ENCODE results near the gene ARL13B.
"Not testable (repeated sequence)": the region's sequence is repeated elsewhere in the genome, so short reads cannot be mapped to it uniquely, and the experiment has no call there.

ARL13B gene

DNA sequence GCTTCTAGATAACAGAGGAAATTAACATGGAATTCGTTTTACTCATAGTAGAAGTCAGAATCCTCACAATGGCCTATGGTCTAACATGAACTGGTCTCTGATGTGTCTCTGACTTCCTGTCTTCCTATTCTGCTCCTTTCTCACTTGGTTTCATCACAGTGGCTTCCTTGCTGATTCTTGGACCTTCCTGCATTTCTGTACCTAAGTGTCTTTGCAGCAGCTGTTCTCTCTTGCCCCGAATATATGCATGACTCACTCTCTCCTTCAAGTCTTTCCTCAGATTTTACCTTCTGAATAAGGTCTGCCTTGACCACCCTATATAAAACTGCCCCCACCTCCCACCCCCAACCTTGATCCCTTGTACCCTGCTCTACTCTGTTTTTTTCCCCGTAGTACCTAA is 14.1 kb downstream of the ARL13B start:
- DNase-seq (ENCODE audit: low read depth in 2 of 2): no peak

DNA sequence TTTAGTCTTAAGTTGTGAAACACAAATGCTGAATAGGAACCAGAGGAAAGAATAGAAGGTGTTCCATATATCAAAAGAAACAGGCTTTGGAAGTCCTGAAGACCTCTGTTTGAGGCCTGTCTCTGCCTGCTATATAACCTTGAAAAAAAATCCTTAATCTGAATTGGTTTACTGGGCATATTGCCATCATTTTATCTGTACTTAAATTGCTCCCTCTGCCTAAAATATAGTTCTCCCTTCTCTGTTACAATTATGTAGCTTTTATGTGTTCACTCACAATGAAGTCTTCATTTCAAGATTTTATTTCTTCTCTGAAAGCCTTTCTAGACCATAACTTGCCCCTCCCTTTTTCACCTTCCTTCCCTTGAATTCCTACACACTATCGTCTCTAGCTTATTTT is 21.2 kb downstream of the ARL13B start:
- no peak for DNase-seq (ENCODE audit: low read depth in 2 of 2)

DNA sequence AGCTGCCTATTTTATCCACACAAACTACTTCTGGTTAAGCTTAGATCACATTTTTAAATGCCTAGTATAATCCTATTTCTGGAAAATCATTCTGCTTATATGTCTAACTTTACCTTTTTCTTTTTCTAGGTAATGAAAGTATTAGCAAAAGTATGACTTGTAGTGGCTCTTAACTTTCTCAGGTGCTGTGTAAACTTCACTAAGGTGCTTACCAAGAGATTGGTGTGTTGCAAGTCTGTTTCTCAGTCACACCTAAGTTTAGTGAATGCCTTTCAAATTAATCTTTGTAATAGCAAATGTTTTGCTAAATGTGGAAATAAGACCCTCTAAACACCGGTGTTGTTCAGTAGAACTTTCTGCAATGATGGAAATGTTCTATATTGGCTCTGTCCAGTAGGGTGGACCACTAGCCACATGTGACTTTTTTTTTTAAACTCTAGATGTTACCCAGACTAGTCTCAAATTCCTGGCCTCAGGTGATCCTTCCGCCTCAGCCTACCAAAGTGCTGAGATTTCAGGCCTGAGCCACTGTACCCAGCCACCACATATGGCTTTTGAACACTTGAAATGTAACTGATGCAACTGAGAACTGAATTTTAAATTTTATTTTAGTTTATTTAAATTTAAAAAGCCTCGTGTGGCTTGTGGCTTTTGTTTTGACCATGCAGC is 22.0 kb downstream of the ARL13B start:
- no peak for DNase-seq (ENCODE audit: low read depth in 2 of 2)

DNA sequence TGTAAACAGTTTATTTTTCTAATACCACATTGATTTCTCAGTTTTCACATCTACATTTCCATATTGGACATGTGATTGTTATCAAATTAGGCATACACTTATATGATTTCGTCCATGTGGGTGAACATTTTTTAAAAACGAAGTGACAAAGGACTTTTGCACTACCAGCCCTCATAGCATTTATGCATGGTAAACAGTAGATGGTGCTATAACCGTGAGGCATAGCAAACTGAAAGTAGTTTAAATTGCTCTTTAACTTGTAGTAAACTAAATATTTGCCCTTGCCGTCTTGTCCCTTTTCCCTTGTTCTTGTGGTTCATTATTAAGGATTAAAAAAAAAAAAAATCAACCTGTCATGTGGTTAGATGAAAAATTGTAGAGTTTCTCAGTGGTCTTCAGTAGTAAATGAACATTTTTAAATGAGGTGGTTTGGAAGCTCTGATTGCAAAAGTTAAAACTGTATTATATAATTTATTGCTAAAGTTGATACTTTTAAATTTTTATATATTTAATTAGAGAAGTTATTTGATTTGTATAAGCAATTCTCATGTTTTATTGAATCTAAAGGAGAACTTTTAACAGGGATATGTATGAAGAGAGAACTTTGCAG is 24.5 kb downstream of the ARL13B start:
- DNase-seq (ENCODE audit: low read depth in 2 of 2): no peak

DNA sequence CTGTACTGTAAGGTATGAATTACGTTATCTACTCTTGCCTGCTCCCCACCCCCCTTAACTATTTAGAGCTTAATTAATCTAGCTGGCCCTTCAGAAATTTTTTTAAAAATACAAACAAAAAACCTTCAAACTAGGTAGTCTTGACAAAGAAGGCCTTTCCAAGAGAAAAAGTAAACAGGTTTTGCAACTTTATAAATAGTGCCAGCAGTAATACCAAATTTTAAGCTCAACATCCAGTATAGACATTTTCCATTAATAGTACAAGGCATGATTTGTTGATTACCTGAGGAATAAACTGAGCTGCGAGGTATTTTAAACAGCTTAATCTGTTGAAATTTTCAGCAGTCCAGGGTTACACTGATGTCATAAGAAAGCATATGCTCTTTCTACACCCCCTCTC is 28.3 kb downstream of the ARL13B start:
- DNase-seq (ENCODE audit: low read depth in 2 of 2): no peak

DNA sequence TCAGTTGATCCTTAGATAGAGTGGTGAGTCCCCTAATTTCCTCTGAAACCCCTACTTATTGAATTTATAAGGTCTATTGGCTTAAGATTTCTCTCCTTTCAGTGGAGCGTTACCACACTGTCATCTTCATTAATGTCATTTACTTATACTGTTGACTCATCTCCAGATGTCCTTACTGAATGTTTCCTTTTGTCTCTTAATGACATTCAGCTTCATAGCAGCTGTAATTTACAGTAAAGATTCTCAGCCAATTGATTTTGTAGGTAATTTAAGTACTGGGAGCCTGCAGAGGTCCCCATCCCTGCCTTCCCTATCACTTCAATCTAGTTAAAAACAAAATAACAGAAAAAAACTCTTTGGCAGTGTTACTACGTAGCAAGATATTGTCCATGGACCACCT is 29.7 kb downstream of the ARL13B start:
- DNase-seq (ENCODE audit: low read depth in 2 of 2): no peak

DNA sequence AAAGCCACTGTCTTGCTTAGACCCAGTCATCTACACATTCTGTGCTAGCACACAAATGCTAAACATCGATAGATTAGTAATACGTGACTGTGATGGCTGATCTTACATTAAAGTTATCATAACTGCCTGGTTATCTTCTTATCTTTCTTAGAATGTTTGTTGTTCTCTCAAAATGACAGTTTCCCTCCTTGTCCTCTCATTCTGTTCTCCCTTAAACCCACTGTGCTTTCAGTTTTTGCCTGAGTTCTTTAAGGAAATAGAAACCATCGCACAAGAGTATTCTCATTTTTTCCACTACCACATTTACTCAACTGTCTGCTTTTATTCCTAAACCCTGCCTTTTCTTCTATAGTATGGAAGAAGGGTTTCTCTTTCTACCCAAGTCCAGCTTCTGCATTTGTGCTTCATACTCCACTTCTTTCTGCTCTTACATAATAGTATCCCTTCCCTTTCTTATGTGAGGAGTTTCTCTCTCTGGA is 31.3 kb downstream of the ARL13B start:
- no peak for DNase-seq (ENCODE audit: low read depth in 2 of 2)

DNA sequence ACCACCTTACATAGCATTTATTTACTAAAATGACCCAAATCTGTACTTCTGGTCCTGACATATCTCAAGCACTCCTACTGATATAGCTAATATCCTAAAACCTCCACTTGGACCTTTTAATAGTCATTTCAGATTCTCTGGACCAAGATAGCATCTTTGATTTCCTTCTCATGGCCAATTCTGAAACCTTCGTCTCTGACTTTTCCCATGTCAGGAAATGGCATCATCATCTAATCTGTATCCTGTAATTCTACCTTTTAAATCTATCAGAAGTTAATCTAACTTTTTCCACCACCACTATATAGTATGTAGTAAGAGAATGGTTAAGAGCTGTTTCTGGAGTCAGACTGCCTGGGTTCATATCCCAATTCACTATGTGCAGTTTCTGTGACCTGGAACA is 32.2 kb downstream of the ARL13B start:
- DNase-seq (ENCODE audit: low read depth in 2 of 2): no peak

DNA sequence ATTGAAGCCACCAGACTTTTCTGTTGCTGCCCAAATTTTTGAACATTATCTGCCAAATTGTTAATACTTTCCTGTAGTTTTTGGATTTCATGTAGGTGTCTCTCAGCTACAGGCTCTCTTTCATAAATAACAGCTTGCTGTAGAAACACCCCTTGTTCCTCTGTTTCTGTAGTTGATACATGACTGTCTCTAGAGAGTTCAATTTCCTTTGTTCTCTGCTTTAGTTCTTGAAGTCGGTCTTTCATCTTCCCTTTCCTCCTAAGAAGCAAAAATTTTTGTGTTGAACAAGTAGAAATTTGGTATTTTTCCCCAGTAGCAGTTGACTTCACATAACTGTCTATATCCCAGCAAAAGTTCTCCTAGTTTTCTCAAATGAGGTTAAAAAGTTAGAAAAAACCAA is 35.1 kb downstream of the ARL13B start:
- no peak for DNase-seq (ENCODE audit: low read depth in 2 of 2)

DNA sequence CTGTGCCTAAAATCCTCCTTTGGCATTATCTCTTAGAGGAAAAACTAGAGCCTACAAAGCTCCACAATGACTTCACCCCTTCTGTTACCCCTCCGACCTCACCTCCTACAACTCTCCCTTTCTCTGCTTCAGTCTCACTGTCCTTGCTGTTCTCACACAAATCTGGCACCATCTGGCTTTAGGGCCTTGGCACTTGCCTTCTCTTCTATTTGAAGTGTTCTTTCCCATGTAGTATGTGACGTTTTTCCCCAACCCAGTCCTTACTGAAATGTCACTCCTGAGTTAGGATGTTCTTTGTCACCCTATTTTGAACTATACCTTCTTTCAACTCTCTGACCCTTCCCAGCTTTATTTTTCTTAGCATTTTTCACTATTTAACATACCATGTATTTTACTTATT is 39.7 kb downstream of the ARL13B start:
- no peak for DNase-seq (ENCODE audit: low read depth in 2 of 2)

DNA sequence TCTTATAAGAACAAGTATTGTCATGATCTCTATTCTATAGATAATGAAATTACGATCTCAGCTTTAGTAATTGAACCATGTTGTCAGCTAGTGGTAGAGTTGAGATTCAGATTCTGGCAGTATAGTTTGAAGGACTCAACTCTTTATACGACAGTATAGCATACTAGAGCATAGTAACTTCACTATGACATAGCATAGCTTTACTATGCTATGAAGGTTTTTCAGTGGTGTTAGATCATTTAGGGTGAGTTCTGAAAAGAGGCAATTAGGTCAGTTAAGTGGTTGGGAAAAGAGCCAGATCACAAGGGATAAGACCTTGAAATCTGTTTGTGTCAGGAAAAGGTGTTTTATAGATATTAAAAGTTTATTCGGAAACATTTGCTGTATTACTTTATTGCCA is 40.3 kb downstream of the ARL13B start:
- DNase-seq (ENCODE audit: low read depth in 2 of 2): no peak

DNA sequence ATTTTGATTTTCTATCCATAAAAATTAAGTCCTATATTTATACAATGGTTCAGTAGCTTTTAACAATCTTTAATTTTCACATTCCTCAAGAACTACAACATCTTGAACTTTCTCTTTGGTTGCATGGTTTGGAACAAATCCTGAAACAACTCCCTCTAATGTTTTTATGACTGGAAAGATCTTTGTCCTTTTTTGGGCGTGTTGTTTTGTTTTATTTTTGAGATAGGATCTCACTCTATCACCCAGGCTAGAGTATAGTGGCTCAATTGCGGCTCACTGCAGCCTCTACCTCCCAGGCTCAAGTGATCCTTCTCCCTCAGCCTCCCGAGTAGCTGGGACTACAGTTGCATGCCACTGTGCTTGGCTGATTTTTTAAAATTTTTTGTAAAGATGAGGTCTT is 44.4 kb downstream of the ARL13B start:
- DNase-seq (ENCODE audit: low read depth in 2 of 2): no peak

DNA sequence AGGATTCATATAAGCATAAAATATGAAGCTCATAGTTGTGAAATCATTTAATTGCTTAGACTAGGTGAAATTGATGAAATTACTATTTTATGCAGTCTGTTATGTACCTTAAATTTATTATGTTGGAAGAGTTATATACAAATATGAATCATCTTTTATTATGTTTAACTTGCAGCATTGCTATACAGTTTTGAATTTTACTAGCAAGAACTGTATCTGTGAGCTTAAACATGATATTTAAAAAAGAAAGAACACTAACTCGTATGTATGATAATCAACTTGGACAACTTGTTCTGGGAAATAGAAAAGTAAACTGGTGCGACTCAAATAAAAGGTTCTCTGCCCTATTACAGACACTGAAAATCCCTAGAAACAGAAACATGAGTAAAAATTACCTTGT is 46.7 kb downstream of the ARL13B start:
- no peak for DNase-seq (ENCODE audit: low read depth in 2 of 2)

DNA sequence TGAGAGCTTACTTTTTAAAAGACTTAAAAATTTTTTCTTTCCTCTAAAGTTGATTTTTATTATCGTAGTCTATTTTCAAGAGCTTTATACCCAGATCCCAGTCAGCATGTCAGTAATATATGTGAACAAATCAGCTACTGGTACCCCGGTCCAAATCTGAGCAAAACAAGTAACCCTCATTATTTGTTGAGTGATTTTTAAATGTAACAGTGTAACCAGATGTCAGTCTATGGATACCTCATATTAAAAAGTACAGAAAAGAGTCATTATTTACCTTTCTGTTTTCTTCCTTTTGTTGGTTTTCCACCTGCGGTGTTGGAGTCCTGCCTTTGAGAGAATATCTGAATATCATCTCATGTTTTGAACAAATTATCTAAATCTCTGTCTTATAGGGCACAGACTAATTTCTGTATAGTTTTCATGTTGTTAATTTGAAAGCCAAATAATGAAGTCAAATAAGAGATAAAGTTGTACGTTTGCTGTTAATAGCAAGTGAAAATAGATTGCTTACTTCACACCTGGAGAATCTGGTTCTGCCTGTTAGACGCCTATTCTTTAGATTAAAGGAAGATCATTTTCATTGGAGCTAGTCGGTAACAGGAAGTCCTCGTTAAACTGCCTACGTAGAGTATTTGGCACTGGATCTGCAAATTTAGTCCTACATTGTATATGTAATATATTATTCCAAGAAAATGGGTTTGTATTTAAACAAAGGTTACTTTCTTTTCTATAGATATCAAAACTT is 48.3 kb downstream of the ARL13B start, which contains the start of gene STX19:
Gene STX19, minus strand, starts transcription at position 505 of the 745 bp plus-strand sequence. CDS start 13,328 bp downstream, outside the sequence.
- no peak for DNase-seq (ENCODE audit: low read depth in 2 of 2)

DNA sequence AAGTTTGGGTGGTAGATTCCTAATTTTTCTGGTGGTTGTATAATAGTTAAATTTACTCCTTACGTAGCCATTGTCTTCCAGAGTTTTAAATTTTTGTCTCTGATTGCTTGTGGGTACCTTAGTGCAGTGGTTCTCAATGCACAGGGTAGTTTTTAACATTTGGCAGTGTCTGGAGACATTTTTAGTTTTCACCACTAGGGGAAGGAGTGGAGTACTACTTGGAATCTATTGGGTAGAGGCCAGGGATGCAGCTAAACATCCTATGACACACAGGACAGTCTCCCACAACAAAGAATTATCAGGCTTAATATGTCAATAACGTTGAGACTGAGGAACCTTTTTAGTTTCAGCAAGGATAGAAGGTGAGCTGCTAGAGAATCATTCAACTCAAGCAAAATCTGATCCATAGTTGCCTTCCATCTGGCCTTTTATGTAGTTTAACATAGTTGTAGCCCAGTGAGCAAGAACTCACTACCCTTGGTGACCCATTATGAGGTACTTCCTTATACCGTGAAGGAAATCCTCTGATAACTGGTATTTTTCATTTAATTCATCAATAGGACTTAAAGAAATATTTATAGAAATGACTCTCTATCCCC is 57.1 kb downstream of the ARL13B start:
- no peak for DNase-seq (ENCODE audit: low read depth in 2 of 2)

DNA sequence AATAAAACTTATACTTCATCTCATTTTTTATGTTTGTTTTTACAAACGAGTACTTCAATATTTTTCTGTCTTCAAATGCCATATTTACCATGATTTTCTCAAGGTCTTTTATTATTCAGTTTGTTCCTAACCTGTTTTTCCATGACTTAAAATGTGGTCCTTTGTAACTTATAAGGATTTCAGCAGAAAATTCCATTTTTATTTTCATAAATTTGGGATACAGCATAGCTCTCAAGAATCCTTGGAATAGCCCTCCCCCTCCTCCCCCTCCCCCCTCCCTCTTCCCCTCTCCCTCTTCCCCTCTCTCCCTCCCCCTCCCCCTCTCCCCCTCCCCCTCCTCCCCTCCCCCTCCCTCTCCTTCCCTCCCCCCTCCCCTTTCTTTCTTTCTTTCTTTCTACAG is 63.3 kb downstream of the ARL13B start:
- no peak for DNase-seq (ENCODE audit: low read depth in 2 of 2)

DNA sequence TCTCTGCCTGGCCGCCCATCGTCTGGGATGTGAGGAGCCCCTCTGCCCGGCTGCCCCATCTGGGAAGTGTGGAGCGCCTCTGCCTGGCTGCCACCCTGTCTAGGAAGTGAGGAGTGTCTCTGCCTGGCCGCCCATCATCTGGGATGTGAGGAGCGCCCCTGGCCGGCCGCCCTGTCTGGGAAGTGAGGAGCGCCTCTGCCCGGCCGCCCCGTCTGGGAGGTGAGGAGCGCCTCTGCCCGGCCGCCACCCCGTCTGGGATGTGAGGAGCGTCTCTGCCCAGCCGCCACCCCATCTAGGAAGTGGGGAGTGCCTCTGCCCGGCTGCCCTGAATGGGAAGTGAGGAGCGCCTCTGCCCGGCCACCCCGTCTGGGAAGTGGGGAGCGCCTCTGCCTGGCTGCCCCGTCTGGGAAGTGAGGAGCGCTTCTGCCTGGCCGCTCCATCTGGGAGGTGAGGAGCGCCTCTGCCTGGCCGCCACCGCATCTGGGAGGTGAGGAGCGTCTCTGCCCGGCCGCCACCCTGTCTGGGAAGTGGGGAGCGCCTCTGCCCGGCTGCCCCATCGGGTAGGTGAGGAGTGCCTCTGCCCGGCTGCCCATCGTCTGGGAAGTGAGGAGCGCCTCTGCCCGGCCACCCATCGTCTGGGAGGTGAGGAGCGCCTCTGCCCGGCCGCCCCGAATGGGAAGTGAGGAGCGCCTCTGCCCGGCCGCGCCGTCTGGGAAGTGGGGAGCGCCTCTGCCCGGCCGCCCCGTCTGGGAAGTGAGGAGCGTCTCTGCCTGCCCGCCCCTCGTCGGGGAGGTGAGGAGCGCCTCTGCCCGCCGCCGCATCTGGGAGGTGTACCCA is 64.4 kb downstream of the ARL13B start:
- DNase-seq (ENCODE audit: low read depth in 2 of 2): not testable (repeated sequence)

DNA sequence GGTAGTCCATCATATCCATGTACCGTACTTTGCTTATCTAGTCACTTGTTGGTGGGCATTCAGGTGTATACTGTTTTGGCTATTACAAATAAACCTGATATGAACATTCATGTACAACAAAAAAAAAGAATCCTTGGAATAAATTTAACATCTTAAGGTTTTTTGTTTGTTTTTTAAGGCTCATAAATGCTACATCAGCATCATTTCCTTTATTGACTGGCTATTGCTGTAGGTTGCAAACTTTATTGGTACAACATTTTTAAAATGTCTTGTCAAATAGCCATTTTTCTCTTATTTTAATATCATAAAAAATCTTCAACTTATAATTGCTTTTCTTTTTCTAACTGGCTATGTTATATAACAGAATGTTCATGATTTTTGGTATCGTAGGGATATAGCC is 66.6 kb downstream of the ARL13B start:
- no peak for DNase-seq (ENCODE audit: low read depth in 2 of 2)

DNA sequence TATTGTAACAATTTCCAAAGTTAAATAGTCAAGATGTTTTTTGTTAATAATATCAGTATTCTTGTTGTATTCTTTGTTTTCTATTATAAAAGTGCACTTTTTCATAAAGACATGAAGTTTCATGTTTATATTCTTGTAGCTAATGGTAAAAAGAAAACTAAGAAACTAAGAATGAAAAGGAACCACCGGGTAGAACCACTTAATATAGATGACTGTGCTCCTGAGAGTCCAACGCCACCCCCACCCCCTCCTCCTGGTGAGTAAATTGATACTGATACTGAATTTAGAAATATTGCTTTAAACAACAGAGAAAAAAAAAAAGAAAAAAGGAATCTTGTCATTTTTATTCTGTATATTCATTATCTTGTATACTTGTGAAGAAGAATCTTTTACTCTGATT is 69.3 kb downstream of the ARL13B start:
- no peak for DNase-seq (ENCODE audit: low read depth in 2 of 2)

DNA sequence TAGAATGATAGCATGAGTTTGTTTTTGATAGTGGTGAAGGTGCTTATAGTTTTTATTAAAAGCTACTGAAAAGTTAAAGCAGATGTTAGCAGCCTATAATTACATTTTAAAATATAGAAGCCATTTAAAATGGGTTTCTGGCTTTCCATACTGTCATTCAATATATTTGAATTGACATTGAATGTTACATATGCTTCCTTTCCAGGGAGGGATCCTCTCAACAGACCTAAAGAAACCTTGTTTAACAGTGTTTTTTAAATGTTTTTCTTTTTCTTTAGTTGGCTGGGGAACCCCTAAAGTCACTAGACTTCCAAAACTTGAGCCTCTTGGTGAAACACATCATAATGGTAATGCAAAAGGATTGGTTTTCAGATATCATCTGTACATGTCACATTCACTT is 70.6 kb downstream of the ARL13B start:
- DNase-seq (ENCODE audit: low read depth in 2 of 2): no peak

DNA sequence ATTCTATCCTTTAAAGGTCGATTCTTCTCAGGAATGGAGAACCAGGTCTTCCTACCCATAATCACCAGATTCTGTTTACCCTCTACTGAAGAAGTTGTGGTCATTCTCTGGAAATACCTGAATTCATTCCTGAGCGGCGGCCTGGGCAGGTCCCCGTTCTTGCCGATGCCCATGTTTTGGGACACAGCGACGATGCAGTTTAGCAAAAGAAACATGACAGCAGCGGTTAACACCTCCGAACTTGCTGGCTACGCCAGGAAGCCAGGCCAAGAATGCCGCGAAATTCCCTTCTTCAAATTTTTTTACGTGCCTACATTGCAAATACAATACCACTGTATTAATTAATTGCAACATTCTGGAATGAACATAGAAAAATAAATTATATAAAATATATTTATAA is 81.3 kb downstream of the ARL13B start:
- DNase-seq (ENCODE audit: low read depth in 2 of 2): no peak

Data from stimulated activated CD8-positive, alpha-beta memory T cell treated with anti-CD3 and anti-CD28 coated beads, Interleukin-2, amount 100 ng/mL, for 1 hour (primary cell).